GM12865 (cell line): ENCODE measurements around the gene CDC45.

Experiments
- DNase-seq: peaks from one replicate; pipeline ENCODE4 v3.0.0; 2010; ENCODE audit warnings: low read depth
- H3K4me3 ChIP-seq: 2 replicates; pipeline ENCODE4 v1.5.1; 2011; ENCODE audit warnings: mild to moderate bottlenecking, low read depth, low read length, control low read depth
- TF ChIP-seq, protein P1 (sequence below): IDR thresholded peaks from 2 replicates; pipeline ENCODE4 v1.5.1; 2011; ENCODE audit warnings: low read length, control low read depth, low read depth, inconsistent platforms; ENCODE audit not compliant: insufficient read depth; ENCODE audit errors: missing control alignments

Gene CDC45

DNA sequence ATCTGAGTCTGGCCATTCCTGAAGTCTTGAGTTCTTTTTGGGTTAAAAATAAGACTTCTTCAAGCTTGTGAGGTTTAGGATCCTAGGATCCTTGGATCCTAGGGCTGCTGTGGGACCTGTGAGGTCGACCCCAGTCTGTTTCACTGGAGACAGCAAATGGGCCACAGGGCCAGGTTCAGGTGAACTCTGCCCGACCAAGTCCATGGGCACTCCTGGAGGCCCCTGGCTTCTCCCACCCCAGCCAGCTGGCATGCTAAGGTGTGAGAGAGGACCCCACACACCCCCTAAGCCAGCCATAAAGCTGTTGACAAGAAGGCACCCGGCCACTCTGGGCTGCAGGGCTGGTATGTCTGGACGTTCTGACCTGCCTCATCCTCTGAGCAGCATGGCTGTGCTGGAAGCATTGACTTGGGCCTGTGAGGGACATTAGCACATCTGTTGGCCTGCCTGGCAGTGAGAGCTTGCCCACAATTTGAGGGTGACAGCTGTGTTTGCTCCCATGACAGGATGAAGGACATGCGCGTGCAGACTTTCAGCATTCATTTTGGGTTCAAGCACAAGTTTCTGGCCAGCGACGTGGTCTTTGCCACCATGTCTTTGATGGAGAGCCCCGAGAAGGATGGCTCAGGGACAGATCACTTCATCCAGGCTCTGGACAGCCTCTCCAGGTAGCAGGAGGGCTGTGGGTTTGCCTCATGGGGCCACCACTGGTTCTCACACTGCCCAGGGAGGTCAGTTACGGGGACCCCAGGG is 28.5 kb downstream of the CDC45 start:
- H3K4me3 ChIP-seq = no peak overlapping the region
- DNase-seq = no peak
- TF ChIP-seq, protein P1, sequence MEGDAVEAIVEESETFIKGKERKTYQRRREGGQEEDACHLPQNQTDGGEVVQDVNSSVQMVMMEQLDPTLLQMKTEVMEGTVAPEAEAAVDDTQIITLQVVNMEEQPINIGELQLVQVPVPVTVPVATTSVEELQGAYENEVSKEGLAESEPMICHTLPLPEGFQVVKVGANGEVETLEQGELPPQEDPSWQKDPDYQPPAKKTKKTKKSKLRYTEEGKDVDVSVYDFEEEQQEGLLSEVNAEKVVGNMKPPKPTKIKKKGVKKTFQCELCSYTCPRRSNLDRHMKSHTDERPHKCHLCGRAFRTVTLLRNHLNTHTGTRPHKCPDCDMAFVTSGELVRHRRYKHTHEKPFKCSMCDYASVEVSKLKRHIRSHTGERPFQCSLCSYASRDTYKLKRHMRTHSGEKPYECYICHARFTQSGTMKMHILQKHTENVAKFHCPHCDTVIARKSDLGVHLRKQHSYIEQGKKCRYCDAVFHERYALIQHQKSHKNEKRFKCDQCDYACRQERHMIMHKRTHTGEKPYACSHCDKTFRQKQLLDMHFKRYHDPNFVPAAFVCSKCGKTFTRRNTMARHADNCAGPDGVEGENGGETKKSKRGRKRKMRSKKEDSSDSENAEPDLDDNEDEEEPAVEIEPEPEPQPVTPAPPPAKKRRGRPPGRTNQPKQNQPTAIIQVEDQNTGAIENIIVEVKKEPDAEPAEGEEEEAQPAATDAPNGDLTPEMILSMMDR = no peak

DNA sequence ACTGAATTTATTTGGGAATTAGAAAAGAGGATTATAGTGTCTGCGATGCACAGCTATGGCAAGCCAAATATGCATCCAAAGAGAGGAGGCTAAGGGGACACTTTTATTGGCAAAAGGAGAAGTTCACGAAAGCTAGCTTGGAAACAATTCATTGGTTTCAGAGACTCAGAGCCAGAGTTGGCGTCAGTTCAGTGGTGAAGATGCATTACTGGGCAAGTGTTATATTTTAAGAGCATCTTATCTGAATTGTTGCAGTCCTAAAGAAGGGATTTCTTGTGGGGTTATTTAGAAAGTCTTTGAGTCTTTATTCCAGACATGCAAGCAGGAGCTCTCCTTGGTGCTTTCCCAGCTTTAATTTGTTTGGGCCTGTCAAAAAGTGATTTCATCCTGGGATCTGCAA is 29.5 kb downstream of the CDC45 start:
- no peak overlapping the region for H3K4me3 ChIP-seq
- DNase-seq = no peak
- TF ChIP-seq, protein P1 = no peak

DNA sequence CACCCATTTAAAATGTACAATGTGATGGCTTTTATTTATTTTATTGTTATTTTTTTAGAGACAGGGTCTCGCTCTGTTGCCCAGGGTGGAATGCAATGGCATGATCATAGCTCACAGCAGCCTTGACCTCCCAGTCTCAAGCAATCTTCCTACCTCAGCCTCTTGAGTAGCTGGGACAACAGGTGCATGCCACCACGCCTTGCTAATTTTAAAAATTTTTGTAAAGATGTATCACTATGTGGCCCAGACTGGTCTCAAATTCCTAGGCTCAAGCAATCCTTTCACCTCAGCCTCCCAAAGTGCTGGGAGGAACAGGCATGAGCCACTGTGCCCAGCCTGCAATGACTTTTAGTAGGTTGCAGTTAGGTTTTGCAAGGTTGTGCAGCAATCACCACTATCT is 30.2 kb downstream of the CDC45 start:
- no peak overlapping the region for H3K4me3 ChIP-seq
- TF ChIP-seq, protein P1 = no peak
- DNase-seq = no peak

DNA sequence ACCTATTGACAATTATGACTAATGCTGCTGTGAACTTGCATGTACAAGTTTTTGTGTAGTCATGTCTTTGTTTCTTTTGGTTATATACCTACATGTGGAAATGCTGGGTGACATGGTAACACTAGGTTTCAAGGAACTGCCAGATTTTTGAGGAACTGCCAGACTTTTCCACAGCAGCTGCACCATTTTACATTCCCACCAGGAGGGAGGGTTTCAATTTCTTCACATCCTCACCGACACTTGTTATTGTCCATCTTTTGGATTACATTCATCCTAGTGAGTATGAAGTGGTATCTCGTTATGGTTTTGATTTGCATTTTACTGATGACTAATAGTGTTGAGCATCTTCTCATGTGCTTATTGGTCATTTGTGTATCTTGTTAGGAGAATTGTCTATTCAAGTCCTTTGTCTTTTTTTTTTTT is 31.2 kb downstream of the CDC45 start:
- no peak for DNase-seq
- no peak overlapping the region for H3K4me3 ChIP-seq
- TF ChIP-seq, protein P1 = no peak

DNA sequence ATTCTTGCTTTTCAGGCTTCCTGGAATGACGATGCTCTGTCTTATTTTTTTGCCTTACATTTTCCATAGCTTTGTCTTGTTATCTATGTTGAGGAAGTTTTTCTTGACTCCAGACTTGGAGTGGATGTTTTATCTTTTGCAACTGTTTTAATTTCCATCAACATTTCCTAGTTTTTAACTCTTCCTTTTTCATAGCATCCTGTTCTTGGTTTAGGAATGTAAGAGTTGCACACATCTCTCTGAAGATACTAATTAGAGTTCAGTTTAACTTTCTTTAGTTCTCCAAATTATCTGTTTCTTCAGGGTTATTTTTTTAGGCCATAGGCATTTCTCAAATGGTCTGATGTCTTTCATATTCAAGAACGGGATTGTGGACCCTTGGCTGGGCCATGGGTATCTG is 34.1 kb downstream of the CDC45 start:
- TF ChIP-seq, protein P1 = no peak
- DNase-seq = no peak

DNA sequence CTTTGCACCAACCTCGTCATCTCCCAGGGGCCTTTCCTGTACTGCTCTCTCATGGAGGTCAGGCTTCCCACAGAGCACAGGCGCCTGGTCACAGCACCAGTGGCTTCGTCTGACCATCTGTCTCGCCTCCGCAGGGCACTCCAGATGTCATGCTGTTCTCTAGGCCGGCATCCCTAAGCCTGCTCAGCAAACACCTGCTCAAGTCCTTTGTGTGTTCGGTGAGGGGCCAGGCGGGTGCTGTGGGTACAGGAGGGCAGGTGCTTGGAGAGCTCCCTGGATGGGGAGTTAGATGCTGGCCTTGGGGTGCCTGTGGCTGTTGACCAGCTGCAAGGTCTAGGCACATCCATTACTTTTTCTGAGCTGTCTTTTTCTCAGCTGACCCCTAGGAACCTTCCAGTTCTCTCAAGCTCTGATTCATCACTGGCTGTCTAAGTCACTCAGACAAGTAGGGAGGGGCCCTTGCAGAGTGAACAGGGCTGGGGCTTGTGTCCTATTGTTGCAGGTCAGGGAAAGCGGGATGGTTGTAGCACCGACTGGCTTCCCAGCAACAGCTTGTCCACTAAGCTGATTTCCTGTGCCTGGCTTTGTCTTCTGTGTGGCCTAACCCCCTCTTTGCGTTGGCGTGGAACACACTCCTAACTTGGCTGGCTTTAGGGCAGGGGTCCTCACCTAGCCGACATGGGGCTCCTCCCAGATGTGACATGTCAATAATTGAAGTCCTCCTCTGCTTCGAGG is 35.3 kb downstream of the CDC45 start:
- TF ChIP-seq, protein P1 = no peak
- H3K4me3 ChIP-seq = no peak overlapping the region
- no peak for DNase-seq

More for the DNA sequence above, 34.1 kb downstream of the CDC45 start:
- H3K4me3 ChIP-seq = no peak overlapping the region
